HepG2 (cell line): ENCODE measurements around the gene STX1B. TPM values are rescaled to one million over a fixed set of nuclear protein-coding genes. Genes with fewer than 3 reads are reported as not detected.
A peak's percentile ranks its signal among the peaks of the same experiment; 100 is the strongest.

Experiments
- FOSL2 ChIP-seq: sonication (generic); formaldehyde crosslinking; IDR thresholded peaks from 2 replicates; pipeline ENCODE4 v1.4.0; 2020; ENCODE audit warnings: missing genetic modification reagents
- HNRNPL ChIP-seq: fragments of 200-400 bp; formaldehyde crosslinking; IDR thresholded peaks from 2 replicates; pipeline ENCODE4 v1.6.1; 2017; ENCODE audit warnings: mild to moderate bottlenecking, low read depth, low read length
- IRX3 ChIP-seq: sonication (generic); formaldehyde crosslinking; IDR thresholded peaks from 2 replicates; pipeline ENCODE4 v1.8.1; 2023; ENCODE audit warnings: mild to moderate bottlenecking, low read depth, missing genetic modification reagents, borderline replicate concordance
- KLF11 ChIP-seq: IDR thresholded peaks from 2 replicates; pipeline ENCODE4 v1.6.1; 2016; ENCODE audit warnings: missing compliant biosample characterization
- NR2F1 ChIP-seq, 2 experiments: fragments of 450-650 bp in 1 of 2; formaldehyde crosslinking in 1 of 2; IDR thresholded peaks; 2 replicates each; pipeline versions ENCODE4 v1.5.0 to v1.6.1; 2016 to 2020; ENCODE audit warnings: mild to moderate bottlenecking in 1 of 2, missing compliant biosample characterization in 1 of 2, missing genetic modification reagents in 1 of 2, moderate library complexity in 1 of 2
- SNRNP70 ChIP-seq: fragments of 200-400 bp; formaldehyde crosslinking; IDR thresholded peaks from 2 replicates; pipeline ENCODE4 v1.6.1; 2017; ENCODE audit warnings: mild to moderate bottlenecking, low read depth, low read length, moderate library complexity
- ZNF44 ChIP-seq: sonication (generic); formaldehyde crosslinking; IDR thresholded peaks from 2 replicates; pipeline ENCODE4 v1.5.1; 2020; ENCODE audit warnings: mild to moderate bottlenecking, missing genetic modification reagents
- ZNF558 ChIP-seq: sonication (generic); formaldehyde crosslinking; IDR thresholded peaks from 2 replicates; pipeline ENCODE4 v1.9.0; 2022; ENCODE audit warnings: mild to moderate bottlenecking, missing genetic modification reagents, borderline replicate concordance
- ZNF678 ChIP-seq: sonication (generic); formaldehyde crosslinking; IDR thresholded peaks from 2 replicates; pipeline ENCODE4 v1.4.0; 2020; ENCODE audit warnings: mild to moderate bottlenecking, missing genetic modification reagents
- ZNF724P ChIP-seq: sonication (generic); formaldehyde crosslinking; IDR thresholded peaks from 2 replicates; pipeline ENCODE4 v1.8.0; 2022; ENCODE audit warnings: missing genetic modification reagents, borderline replicate concordance
- polyA plus RNA-seq, 8 experiments: library from polyadenylated mRNA; depleted of rRNA in 3 of 8; stranded (reverse) in 7 of 8; unstranded in 1 of 8; fragments of >200 nt; fragmentation: Illumina TruSeq in 4 of 8; extraction: Trizol in 4 of 8; gene quantifications; 2 replicates each; pipeline versions ENCODE4 v1.2.1 to v1.2.3, GENCODE V29; 2011 to 2016; ENCODE audit warnings: low read depth in 4 of 8, missing spikeins in 1 of 8, mixed read lengths in 1 of 8; ENCODE audit not compliant: insufficient read depth in 1 of 8
- total RNA-seq, 5 experiments: library from RNA; depleted of rRNA; stranded (reverse); fragments of >200 nt; fragmentation: Illumina TruSeq; extraction: Trizol; gene quantifications; 2 replicates each; pipeline ENCODE4 v1.2.3, GENCODE V29; 2016; ENCODE audit warnings: low read depth in 1 of 5
- TF ChIP-seq, protein P1 (sequence below): sonication (generic); formaldehyde crosslinking; IDR thresholded peaks from 2 replicates; pipeline ENCODE4 v1.8.0; 2022; ENCODE audit warnings: missing genetic modification reagents, mild to moderate bottlenecking, moderate library complexity, borderline replicate concordance
- TF ChIP-seq, protein P2 (sequence below): sonication (generic); formaldehyde crosslinking; IDR thresholded peaks from 2 replicates; pipeline ENCODE4 v1.5.0; 2020; ENCODE audit warnings: mild to moderate bottlenecking, missing genetic modification reagents, borderline replicate concordance
- TF ChIP-seq, protein P3 (sequence below): sonication (generic); formaldehyde crosslinking; IDR thresholded peaks from 2 replicates; pipeline ENCODE4 v1.4.0; 2020; ENCODE audit warnings: mild to moderate bottlenecking, missing genetic modification reagents

STX1B gene
- total and polyA plus RNA-seq, 2 of the 13 experiments (the other 11 are each of a cell fraction or from before 2014, with no cell fraction given) = 2.1 to 3.0 TPM

DNA sequence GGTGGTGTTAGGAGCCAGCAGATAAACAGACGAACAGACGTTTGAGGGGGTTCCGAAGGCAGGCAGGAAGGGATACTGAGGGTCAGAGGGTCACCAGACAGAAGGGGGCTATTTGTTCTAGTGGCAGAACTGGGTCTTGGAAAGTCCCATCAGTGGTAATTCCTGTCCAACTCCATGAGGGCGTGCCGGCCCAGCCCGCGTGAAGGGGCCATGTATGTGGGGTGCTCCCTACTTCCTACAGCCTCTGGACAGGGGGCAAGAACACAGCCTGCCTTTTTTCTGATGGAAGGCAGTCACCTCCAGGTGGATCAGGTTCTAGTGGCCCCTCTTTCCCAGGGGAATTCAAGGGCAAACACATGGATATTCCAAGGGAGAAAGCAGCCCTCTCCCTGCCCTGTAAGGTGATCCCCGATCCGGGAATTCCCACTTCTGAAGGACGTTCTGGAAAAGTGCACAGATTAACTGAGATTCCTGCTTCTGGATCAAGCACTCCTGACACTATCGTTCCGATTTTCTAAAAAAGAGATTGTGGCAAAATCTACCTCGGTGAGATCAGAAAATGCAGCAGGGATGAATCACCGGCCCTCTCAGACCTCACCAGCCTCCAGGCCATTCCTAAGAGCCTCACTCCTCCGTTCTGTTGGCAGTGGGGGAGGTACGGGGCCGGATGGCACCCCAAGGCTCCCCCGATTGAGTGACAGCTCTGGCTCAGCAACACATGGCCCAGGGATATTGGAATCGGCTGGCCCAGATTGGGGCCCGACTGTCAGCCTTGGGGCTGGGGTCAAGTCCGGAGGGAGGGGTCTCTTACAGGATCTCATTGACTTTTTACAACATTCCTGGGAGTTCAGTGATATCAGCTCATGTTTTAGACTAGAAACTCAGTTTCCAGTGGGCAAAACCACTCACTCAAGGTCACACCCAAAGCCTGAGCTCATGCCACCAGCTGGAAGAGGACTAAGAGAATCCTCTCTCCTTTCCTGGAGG is 12.4 kb downstream of the STX1B start (continued):
- TF ChIP-seq, protein P1, sequence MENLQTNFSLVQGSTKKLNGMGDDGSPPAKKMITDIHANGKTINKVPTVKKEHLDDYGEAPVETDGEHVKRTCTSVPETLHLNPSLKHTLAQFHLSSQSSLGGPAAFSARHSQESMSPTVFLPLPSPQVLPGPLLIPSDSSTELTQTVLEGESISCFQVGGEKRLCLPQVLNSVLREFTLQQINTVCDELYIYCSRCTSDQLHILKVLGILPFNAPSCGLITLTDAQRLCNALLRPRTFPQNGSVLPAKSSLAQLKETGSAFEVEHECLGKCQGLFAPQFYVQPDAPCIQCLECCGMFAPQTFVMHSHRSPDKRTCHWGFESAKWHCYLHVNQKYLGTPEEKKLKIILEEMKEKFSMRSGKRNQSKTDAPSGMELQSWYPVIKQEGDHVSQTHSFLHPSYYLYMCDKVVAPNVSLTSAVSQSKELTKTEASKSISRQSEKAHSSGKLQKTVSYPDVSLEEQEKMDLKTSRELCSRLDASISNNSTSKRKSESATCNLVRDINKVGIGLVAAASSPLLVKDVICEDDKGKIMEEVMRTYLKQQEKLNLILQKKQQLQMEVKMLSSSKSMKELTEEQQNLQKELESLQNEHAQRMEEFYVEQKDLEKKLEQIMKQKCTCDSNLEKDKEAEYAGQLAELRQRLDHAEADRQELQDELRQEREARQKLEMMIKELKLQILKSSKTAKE (CRISPR knock-in tag) = 0 out of 2 replicates have a peak, but pooled peaks have one; percentile 7
- TF ChIP-seq ZNF678 (CRISPR knock-in tag) = 0 out of 2 replicates have a peak, but pooled peaks have one; percentile 25
- TF ChIP-seq KLF11 (CRISPR knock-in tag) = peak; percentile 53; the same call in 1 of the 2 replicates
- no peak for TF ChIP-seq SNRNP70
- TF ChIP-seq ZNF724P (CRISPR knock-in tag) = no peak
- TF ChIP-seq ZNF44 (CRISPR knock-in tag) = no peak
- peak; percentile 73 for TF ChIP-seq FOSL2
- TF ChIP-seq, protein P2, sequence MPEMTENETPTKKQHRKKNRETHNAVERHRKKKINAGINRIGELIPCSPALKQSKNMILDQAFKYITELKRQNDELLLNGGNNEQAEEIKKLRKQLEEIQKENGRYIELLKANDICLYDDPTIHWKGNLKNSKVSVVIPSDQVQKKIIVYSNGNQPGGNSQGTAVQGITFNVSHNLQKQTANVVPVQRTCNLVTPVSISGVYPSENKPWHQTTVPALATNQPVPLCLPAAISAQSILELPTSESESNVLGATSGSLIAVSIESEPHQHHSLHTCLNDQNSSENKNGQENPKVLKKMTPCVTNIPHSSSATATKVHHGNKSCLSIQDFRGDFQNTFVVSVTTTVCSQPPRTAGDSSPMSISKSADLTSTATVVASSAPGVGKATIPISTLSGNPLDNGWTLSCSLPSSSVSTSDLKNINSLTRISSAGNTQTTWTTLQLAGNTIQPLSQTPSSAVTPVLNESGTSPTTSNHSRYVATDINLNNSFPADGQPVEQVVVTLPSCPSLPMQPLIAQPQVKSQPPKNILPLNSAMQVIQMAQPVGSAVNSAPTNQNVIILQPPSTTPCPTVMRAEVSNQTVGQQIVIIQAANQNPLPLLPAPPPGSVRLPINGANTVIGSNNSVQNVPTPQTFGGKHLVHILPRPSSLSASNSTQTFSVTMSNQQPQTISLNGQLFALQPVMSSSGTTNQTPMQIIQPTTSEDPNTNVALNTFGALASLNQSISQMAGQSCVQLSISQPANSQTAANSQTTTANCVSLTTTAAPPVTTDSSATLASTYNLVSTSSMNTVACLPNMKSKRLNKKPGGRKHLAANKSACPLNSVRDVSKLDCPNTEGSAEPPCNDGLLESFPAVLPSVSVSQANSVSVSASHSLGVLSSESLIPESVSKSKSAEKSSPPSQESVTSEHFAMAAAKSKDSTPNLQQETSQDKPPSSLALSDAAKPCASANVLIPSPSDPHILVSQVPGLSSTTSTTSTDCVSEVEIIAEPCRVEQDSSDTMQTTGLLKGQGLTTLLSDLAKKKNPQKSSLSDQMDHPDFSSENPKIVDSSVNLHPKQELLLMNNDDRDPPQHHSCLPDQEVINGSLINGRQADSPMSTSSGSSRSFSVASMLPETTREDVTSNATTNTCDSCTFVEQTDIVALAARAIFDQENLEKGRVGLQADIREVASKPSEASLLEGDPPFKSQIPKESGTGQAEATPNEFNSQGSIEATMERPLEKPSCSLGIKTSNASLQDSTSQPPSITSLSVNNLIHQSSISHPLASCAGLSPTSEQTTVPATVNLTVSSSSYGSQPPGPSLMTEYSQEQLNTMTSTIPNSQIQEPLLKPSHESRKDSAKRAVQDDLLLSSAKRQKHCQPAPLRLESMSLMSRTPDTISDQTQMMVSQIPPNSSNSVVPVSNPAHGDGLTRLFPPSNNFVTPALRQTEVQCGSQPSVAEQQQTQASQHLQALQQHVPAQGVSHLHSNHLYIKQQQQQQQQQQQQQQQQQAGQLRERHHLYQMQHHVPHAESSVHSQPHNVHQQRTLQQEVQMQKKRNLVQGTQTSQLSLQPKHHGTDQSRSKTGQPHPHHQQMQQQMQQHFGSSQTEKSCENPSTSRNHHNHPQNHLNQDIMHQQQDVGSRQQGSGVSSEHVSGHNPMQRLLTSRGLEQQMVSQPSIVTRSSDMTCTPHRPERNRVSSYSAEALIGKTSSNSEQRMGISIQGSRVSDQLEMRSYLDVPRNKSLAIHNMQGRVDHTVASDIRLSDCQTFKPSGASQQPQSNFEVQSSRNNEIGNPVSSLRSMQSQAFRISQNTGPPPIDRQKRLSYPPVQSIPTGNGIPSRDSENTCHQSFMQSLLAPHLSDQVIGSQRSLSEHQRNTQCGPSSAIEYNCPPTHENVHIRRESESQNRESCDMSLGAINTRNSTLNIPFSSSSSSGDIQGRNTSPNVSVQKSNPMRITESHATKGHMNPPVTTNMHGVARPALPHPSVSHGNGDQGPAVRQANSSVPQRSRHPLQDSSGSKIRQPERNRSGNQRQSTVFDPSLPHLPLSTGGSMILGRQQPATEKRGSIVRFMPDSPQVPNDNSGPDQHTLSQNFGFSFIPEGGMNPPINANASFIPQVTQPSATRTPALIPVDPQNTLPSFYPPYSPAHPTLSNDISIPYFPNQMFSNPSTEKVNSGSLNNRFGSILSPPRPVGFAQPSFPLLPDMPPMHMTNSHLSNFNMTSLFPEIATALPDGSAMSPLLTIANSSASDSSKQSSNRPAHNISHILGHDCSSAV = no peak
- no peak for TF ChIP-seq HNRNPL
- peak in 1 of 2 experiments; percentile 21; a peak in 1 of 4 replicates for TF ChIP-seq NR2F1 (CRISPR knock-in tag; IDR thresholded peaks at IDR 0.05)
- TF ChIP-seq, protein P3, sequence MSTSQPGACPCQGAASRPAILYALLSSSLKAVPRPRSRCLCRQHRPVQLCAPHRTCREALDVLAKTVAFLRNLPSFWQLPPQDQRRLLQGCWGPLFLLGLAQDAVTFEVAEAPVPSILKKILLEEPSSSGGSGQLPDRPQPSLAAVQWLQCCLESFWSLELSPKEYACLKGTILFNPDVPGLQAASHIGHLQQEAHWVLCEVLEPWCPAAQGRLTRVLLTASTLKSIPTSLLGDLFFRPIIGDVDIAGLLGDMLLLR (CRISPR knock-in tag) = no peak
- TF ChIP-seq ZNF558 (CRISPR knock-in tag) = no peak
- no peak for TF ChIP-seq IRX3 (CRISPR knock-in tag)
